Omental fat pad (tissue), 4 donors: ENCODE measurements around the gene KSR2. TPM values are rescaled to one million over a fixed set of nuclear protein-coding genes. Genes with fewer than 3 reads are reported as not detected.

Source experiments
- ATAC-seq: fragments of 150-250 bp; one replicate; pipeline ENCODE4 v1.9.1; 2016; ENCODE audit warnings: mild to moderate bottlenecking, moderate library complexity; ENCODE audit not compliant: low FRiP score
- DNase-seq: peaks from one replicate; pipeline ENCODE4 v3.0.0-alpha.2; 2019; ENCODE audit warnings: low spot score
- CTCF ChIP-seq, 3 donors: fragments of 450-650 bp; IDR thresholded peaks; one replicate each; pipeline ENCODE4 v1.5.1; 2016 to 2017; ENCODE audit warnings: antibody characterized with exemption in 3 of 3, mild to moderate bottlenecking in 3 of 3, moderate library complexity in 2 of 3
- total RNA-seq, 4 donors: library from RNA; depleted of rRNA; stranded (reverse); fragments of >200 nt; gene quantifications; one replicate each; pipeline ENCODE4 v1.1.0, GENCODE V29; 2016

The KSR2 gene
- total RNA-seq, 4 donors from 2014 or later, result under 0.01 to 0.16 (median under 0.01) TPM; not detected in 1

- TF ChIP-seq CTCF (IDR thresholded peaks at IDR 0.05), result no peak
- DNase-seq, result no peak
- no peak for ATAC-seq
Observed at GRCh38 chr12:117473856-117474255, 494.9 kb downstream of the KSR2 start.

- DNase-seq (no peak), ATAC-seq (no peak)
- TF ChIP-seq CTCF (IDR thresholded peaks at IDR 0.05), result no peak
Observed at GRCh38 chr12:117472983-117473382, 495.8 kb downstream of the KSR2 start.

- ATAC-seq, result no peak
- no peak for TF ChIP-seq CTCF (IDR thresholded peaks at IDR 0.05)
- DNase-seq, result no peak
Observed at GRCh38 chr12:117470804-117471203, 498.0 kb downstream of the KSR2 start.

GRCh38 chr12:117469883-117470483, 498.8 kb downstream of the KSR2 start:
- ATAC-seq (no peak), DNase-seq (no peak)
- no peak for TF ChIP-seq CTCF (IDR thresholded peaks at IDR 0.05)

GRCh38 chr12:117468016-117468415, 500.8 kb downstream of the KSR2 start:
- TF ChIP-seq CTCF (IDR thresholded peaks at IDR 0.05), result no peak
- ATAC-seq, result no peak
- DNase-seq, result no peak

GRCh38 chr12:117467588-117467987, 501.2 kb downstream of the KSR2 start:
- TF ChIP-seq CTCF (IDR thresholded peaks at IDR 0.05), result no peak
- ATAC-seq (no peak), DNase-seq (no peak)

GRCh38 chr12:117466677-117467362, 502.0 kb downstream of the KSR2 start:
- ATAC-seq, result no peak
- no peak for TF ChIP-seq CTCF (IDR thresholded peaks at IDR 0.05)
- no peak for DNase-seq
